Stromal cell of bone marrow (primary cell): ENCODE results near the gene MTFR2.

Experiments
- DNase-seq: peaks from one replicate; pipeline ENCODE4 v3.0.0-alpha.2; 2012; ENCODE audit warnings: low read depth

The MTFR2 gene

DNA sequence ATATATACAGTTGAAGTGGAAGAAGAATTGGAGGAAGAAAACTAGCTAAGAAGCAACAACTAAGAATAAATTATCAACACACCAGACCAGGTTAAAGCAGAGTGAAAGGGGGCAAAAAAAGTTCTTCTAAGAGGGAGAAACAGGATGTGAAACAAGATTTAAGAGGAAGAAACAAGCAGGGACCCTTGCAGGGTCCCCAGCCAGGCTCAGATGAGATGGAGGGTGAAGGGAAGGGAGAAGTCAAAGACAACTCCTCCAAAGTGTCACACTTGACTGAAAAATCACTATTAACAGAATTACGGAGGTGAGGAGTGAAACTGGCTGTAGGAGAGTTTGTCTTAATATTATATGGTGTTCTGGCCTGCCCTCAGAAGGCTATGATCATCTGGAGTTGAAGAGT is 65.4 kb downstream of the MTFR2 start:
- DNase-seq = no peak

DNA sequence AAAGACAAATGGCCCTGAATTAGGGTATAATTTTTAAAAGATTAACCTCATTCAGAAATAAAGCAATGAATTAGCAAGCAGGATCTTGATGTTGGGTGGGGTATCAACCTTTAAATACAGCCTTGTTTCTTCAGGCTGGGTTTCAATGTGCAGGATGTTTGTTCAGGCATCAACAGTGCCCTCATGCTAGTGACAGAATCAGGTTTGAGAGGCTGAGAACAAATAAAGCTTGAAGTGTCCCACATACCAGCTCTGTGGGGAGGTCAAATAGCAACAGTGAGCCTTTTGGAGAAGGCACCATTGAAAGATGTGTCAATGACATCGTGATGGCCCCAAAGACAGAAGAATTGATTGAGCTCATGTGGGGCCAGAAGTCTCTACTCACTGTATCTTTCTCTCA is 68.2 kb downstream of the MTFR2 start:
- DNase-seq = no peak

DNA sequence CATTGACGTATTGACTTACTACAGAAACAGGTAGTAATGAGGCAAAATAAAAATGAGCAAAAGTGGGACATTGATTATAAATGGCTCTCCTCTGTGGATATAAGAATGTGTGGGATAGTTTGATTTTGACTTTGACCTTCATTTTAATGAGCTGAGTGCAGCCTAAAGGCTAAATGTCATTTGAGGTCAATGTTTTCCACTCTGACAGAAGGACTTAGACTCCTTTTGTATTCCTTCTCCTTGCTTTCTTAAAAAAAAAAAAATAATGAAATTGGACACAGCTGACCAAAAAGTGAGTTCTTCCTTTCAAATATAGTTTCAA is 68.6 kb downstream of the MTFR2 start:
- DNase-seq = no peak
